ENCODE results near the gene PLEKHA6.

The PLEKHA6 gene

DNA sequence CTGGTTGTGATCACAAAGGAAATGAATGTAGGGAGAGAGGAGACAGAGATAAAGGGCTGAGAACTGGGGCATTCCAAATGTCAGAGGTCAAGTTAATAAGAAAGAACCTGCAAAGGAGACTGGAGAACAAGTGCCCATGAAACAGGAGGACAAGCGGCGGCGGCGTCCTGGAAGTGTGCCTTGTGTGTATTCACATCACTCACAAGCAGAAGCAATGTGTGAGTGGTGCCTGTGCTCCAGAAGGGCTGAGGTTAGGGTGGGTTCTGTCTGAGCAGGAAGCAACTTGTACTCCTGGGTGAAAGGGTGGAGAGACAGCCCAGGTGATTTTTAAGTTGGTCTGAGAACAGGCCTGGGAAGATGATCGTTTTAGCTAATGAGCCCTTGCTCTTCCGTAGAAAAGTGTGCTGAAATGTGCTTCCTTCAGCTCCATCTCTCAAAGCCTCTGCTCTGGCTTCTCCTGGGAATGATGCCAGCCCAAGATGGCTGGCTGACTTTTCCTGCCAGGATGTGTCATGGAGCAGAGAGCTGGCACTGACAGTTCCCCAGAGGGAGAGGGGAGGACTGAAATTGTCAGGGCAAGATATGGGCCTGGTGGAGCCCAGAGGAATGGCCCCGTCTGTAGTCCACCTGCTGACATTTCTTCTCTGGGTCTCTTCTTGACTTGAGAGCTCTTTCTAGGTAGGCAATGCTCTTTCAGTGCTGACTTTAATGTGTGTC is 25.1 kb upstream of the PLEKHA6 start:
- peak; percentile 51 for DNase-seq (ENCODE audit: low spot score)
- CTCF ChIA-PET = interaction anchor here (0.5 to 5.4 kb wide), 6 partner anchors 9 to 518 kb away, joined by 3 to 33 read pairs (median 4); partner anchors contain the start of gene GOLT1A
- peak overlapping the region; percentile 59 for H3K27ac ChIP-seq
- POLR2A ChIA-PET (ENCODE audit: low non-redundant PET) = no interaction called here
- no peak for TF ChIP-seq CTCF (conservative IDR thresholded peaks at IDR 0.05; ENCODE audit: low read depth)

- POLR2A ChIA-PET (ENCODE audit: low non-redundant PET) = no interaction called here
- no peak overlapping the region for H3K27ac ChIP-seq
- no peak for DNase-seq (ENCODE audit: low spot score)
- TF ChIP-seq CTCF (conservative IDR thresholded peaks at IDR 0.05; ENCODE audit: low read depth) = no peak
- CTCF ChIA-PET = no interaction called here
Measured at GRCh38 chr1:204383163-204383904, 23.6 kb upstream of the PLEKHA6 start.

DNA sequence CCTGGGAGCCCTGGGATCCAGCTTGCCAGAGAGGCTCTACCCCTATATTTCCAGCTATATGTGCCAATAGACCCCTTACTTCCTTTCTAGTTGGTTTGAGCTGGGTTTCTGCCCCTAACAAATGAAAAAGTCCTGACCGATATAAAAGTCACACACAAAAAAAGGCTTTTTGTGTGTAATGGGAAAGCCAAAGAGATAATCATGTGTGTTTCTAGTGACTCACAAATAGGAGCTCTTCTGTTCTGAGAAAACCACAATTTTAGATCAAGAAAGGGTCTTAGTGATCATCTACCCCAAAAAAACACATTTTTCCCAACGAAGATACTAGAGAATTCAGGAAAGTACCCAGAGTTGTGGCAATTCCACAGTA is 23.0 kb upstream of the PLEKHA6 start:
- no peak for TF ChIP-seq CTCF (conservative IDR thresholded peaks at IDR 0.05; ENCODE audit: low read depth)
- no peak overlapping the region for H3K27ac ChIP-seq
- ChIA-PET POLR2A (ENCODE audit: low non-redundant PET) (interaction anchor here (0.5 kb wide), 1 partner anchor 14 kb away, joined by 6 read pairs; no protein-coding TSS in a partner anchor), CTCF (interaction anchor here (0.7 kb wide), 1 partner anchor 229 kb away, joined by 3 read pairs; no protein-coding TSS in a partner anchor)
- no peak for DNase-seq (ENCODE audit: low spot score)

DNA sequence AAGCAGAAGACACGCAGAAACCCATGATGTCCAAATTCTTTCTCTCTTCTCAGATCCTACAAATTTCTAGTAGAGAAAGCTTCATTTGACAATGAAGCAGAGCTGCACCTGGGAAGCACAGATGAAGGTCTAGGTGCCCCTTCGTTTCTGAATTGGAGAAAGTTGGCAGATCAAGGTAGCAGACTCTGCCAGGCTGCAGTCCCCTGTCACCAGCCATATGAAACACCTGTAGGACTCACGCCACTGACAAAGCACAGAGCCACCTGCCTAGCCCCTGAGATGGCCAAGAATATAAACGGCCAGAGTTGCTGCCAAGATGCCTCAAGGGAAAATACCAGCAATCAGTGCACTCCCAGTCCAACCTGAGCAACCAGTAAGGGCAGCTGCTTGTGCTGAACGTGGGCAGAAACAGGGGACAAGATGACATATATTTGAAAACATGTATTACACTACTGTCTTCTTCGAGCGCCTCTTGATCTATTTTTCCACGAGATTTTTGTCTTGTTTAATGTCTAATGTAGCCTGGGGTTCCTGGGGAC is 20.6 kb upstream of the PLEKHA6 start:
- ChIA-PET CTCF (interaction anchor here (0.6 to 6.4 kb wide), 7 partner anchors 9 to 1737 kb away, joined by 3 to 40 read pairs (median 3); partner anchors contain the start of genes AVPR1B and GOLT1A), POLR2A (ENCODE audit: low non-redundant PET) (no interaction called here)
- DNase-seq (ENCODE audit: low spot score) = peak; percentile 49
- no peak for TF ChIP-seq CTCF (conservative IDR thresholded peaks at IDR 0.05; ENCODE audit: low read depth)
- no peak overlapping the region for H3K27ac ChIP-seq

GRCh38 chr1:204377800-204378668 is 18.3 kb upstream of the PLEKHA6 start:
- H3K27ac ChIP-seq = no peak overlapping the region
- ChIA-PET POLR2A (ENCODE audit: low non-redundant PET) (interaction anchor here (1.0 kb wide), 1 partner anchor 116 kb away, joined by 3 read pairs; the partner anchor contains the start of gene PIK3C2B), CTCF (interaction anchor here (0.6 to 6.4 kb wide), 14 partner anchors 12 to 545 kb away, joined by 3 to 40 read pairs (median 5); partner anchors contain the start of gene PIK3C2B)
- DNase-seq (ENCODE audit: low spot score) = peak; percentile 56
- no peak for TF ChIP-seq CTCF (conservative IDR thresholded peaks at IDR 0.05; ENCODE audit: low read depth)
